HG03280 (cell line): ENCODE data around the gene SBF2.

Experiments
- ATAC-seq: cut with Tn5 transposase; IDR thresholded peaks from one replicate; pipeline ENCODE4 v1.9.1; 2021; ENCODE audit warnings: mild to moderate bottlenecking, moderate library complexity; ENCODE audit not compliant: unreplicated experiment

The SBF2 gene

GRCh38 chr11:9868641-9869040, 425.4 kb downstream of the SBF2 start:
- ATAC-seq, result no peak

- ATAC-seq, result no peak
Measured at GRCh38 chr11:9862981-9863380, 431.0 kb downstream of the SBF2 start.

- ATAC-seq, result no peak
Measured at GRCh38 chr11:9861860-9862725, 431.9 kb downstream of the SBF2 start.

GRCh38 chr11:9859554-9860305, 434.3 kb downstream of the SBF2 start:
- no peak for ATAC-seq

GRCh38 chr11:9858822-9859221, 435.2 kb downstream of the SBF2 start:
- ATAC-seq, result no peak

GRCh38 chr11:9858218-9858617, 435.8 kb downstream of the SBF2 start:
- ATAC-seq, result no peak

GRCh38 chr11:9855579-9856287, 438.3 kb downstream of the SBF2 start:
- no peak for ATAC-seq

GRCh38 chr11:9853929-9854552, 440.0 kb downstream of the SBF2 start:
- ATAC-seq, result no peak

- ATAC-seq, result no peak
Measured at GRCh38 chr11:9852465-9852864, 441.6 kb downstream of the SBF2 start.

- ATAC-seq, result no peak
Measured at GRCh38 chr11:9851366-9851765, 442.7 kb downstream of the SBF2 start.

- no peak for ATAC-seq
Measured at GRCh38 chr11:9850224-9850895, 443.7 kb downstream of the SBF2 start.

GRCh38 chr11:9849389-9849788, 444.6 kb downstream of the SBF2 start:
- no peak for ATAC-seq

- no peak for ATAC-seq
Measured at GRCh38 chr11:9847636-9848035, 446.4 kb downstream of the SBF2 start.

- ATAC-seq, result no peak
Measured at GRCh38 chr11:9842923-9843322, 451.1 kb downstream of the SBF2 start.

- ATAC-seq, result no peak
Measured at GRCh38 chr11:9840460-9841004, 453.5 kb downstream of the SBF2 start.

GRCh38 chr11:9839550-9839949, 454.5 kb downstream of the SBF2 start:
- ATAC-seq, result peak; percentile 8

GRCh38 chr11:9838961-9839360, 455.1 kb downstream of the SBF2 start:
- peak; percentile 79 for ATAC-seq

GRCh38 chr11:9838229-9838628, 455.8 kb downstream of the SBF2 start:
- no peak for ATAC-seq

- no peak for ATAC-seq
Measured at GRCh38 chr11:9834291-9834690, 459.7 kb downstream of the SBF2 start.

- ATAC-seq, result no peak
Measured at GRCh38 chr11:9831122-9831521, 462.9 kb downstream of the SBF2 start.
